Endothelial cell of umbilical vein (primary cell): Measurements from ENCODE around the gene EIF2AK3. TPM values are rescaled to one million over a fixed set of nuclear protein-coding genes. Genes with fewer than 3 reads are reported as not detected.
"Not testable (repeated sequence)": the region's sequence is repeated elsewhere in the genome, so short reads cannot be mapped to it uniquely, and the experiment has no call there.

ENCODE experiments used
- BruUV-seq: library from RNA; stranded (reverse); fragments of 400-500 nt; replicated peaks from 2 replicates; lab custom pipeline; 2021; lab: Mats Ljungman, UMichigan
- CTCF ChIA-PET: fragments of 300-600, 350-600 bp; sonication (Branson Sonifier 250); formaldehyde crosslinking; loops from one replicate; lab custom pipeline; 2021; ENCODE audit warnings: antibody characterized with exemption, inconsistent platforms; lab: Charles Lee
- POLR2A ChIA-PET: fragments of 300-600, 350-600 bp; sonication (Branson Sonifier 250); formaldehyde crosslinking; loops from one replicate; lab custom pipeline; 2021; ENCODE audit warnings: antibody characterized with exemption, inconsistent platforms; lab: Charles Lee
- DNase-seq: peaks from one replicate; pipeline ENCODE4 v3.0.0-alpha.2; 2011; ENCODE audit warnings: low read depth, low spot score
- FAIRE-seq: peaks from 2 replicates; lab custom pipeline; 2011; peaks lifted over from hg19 to GRCh38; lab: Jason Lieb, UNC
- H2AFZ ChIP-seq: 2 replicates; pipeline ENCODE4 v1.6.0; 2012; ENCODE audit warnings: low read depth, low read length, control low read depth, inconsistent platforms
- H3K27ac ChIP-seq: 2 replicates; pipeline ENCODE4 v1.5.1; 2011; ENCODE audit warnings: low read depth, mild to moderate bottlenecking, control low read depth, low read length, moderate library complexity; ENCODE audit not compliant: insufficient read depth
- H3K27me3 ChIP-seq, 2 experiments: 2 replicates each; pipeline versions ENCODE4 v1.6.0 to v1.6.1; 2011; ENCODE audit warnings: low read length in 2 of 2, mixed read lengths in 1 of 2; ENCODE audit not compliant: control insufficient read depth in 2 of 2, insufficient read depth in 2 of 2
- H3K36me3 ChIP-seq, 2 experiments: 2 replicates in 1 of 2; 3 replicates in 1 of 2; pipeline ENCODE4 v1.5.1; 2011; ENCODE audit warnings: low read length in 2 of 2, mild to moderate bottlenecking in 1 of 2, moderate library complexity in 1 of 2; ENCODE audit not compliant: control insufficient read depth in 2 of 2, insufficient read depth in 2 of 2; ENCODE audit errors: extremely low read depth in 1 of 2
- H3K4me1 ChIP-seq: 3 replicates; pipeline ENCODE4 v1.5.1; 2011; ENCODE audit warnings: mild to moderate bottlenecking, low read length; ENCODE audit not compliant: control insufficient read depth, insufficient read depth; ENCODE audit errors: extremely low read depth
- H3K4me2 ChIP-seq: 2 replicates; pipeline ENCODE4 v1.6.1; 2011; ENCODE audit warnings: low read length, control low read depth, mixed read lengths; ENCODE audit not compliant: insufficient read depth
- H3K4me3 ChIP-seq, 3 experiments: fragments of 200-600 bp in 1 of 3; sonication (generic), shearing (Covaris generic) in 1 of 3; replicated peaks in 1 of 3; 2 replicates each; pipeline ENCODE4 v1.5.1; 2011 to 2016; ENCODE audit warnings: control low read depth in 3 of 3, low read length in 3 of 3, mild to moderate bottlenecking in 2 of 3, inconsistent platforms in 1 of 3, low read depth in 1 of 3, moderate library complexity in 1 of 3; ENCODE audit not compliant: insufficient read depth in 1 of 3
- H3K79me2 ChIP-seq: 2 replicates; pipeline ENCODE4 v1.6.0; 2012; ENCODE audit warnings: low read length, inconsistent platforms; ENCODE audit not compliant: control insufficient read depth, insufficient read depth
- H3K9ac ChIP-seq: replicated peaks from 2 replicates; pipeline ENCODE3; 2011; ENCODE audit warnings: low read length, control low read depth; ENCODE audit not compliant: insufficient read depth; ENCODE audit errors: extremely low read depth
- H3K9me1 ChIP-seq: replicated peaks from 3 replicates; pipeline ENCODE4 v1.6.0; 2011; ENCODE audit warnings: mild to moderate bottlenecking, low read length; ENCODE audit not compliant: control insufficient read depth, insufficient read depth; ENCODE audit errors: extremely low read depth
- H3K9me3 ChIP-seq: replicated peaks from 2 replicates; pipeline ENCODE4 v1.5.1; 2012; ENCODE audit warnings: low read length, inconsistent platforms; ENCODE audit not compliant: control insufficient read depth, insufficient read depth
- H4K20me1 ChIP-seq: replicated peaks from 2 replicates; pipeline ENCODE3; 2011; ENCODE audit warnings: mild to moderate bottlenecking, low read length; ENCODE audit not compliant: control insufficient read depth, insufficient read depth; ENCODE audit errors: extremely low read depth
- FOS ChIP-seq: IDR thresholded peaks from 2 replicates; pipeline ENCODE4 v1.6.1; 2011; ENCODE audit warnings: mild to moderate bottlenecking, low read length, moderate library complexity, borderline replicate concordance; ENCODE audit not compliant: insufficient read depth
- GATA2 ChIP-seq: IDR thresholded peaks from 2 replicates; pipeline ENCODE4 v1.7.0; 2011; ENCODE audit warnings: low read depth, mild to moderate bottlenecking, moderate library complexity, mixed read lengths, low read length; ENCODE audit not compliant: insufficient read length, insufficient read depth
- MAX ChIP-seq: IDR thresholded peaks from 2 replicates; pipeline ENCODE4 v1.6.1; 2011; ENCODE audit not compliant: insufficient read depth, insufficient read length
- dilution Hi-C: fragments of 300-500 bp; cut with MboI; formaldehyde crosslinking; loops from one replicate; pipeline ENCODE4 v1.15.0; 2019; ENCODE audit warnings: low sequenced_read_pairs; ENCODE audit not compliant: extremely low pct_ligation_motif_present
- intact Hi-C: fragments of 100-400 bp; cut with micrococcal nuclease; formaldehyde crosslinking; loops from one replicate; pipeline ENCODE4 v1.10.0; 2022
- polyA plus RNA-seq, 4 experiments: library from polyadenylated mRNA; depleted of rRNA in 3 of 4; stranded (reverse) in 3 of 4; unstranded in 1 of 4; fragments of >200 nt; gene quantifications; 2 replicates each; pipeline versions ENCODE4 v1.2.1 to v1.2.3, GENCODE V29; 2011 to 2012; ENCODE audit warnings: missing spikeins in 1 of 4
- total RNA-seq: library from RNA; stranded (reverse); gene quantifications from 2 replicates; pipeline ENCODE4 v1.2.3, GENCODE V29; 2021

EIF2AK3 gene
- total and polyA plus RNA-seq, 2 donors (not counting 3 experiments of a cell fraction or from before 2014, with no cell fraction given), result 5.3 to 17.3 TPM

- not testable (repeated sequence) for H3K4me2 ChIP-seq
These were observed 3.3 kb downstream of the EIF2AK3 start for GRCh38 chr2:88623831-88624465.

GRCh38 chr2:88622307-88622706, 5.0 kb downstream of the EIF2AK3 start:
- CTCF ChIA-PET, result interaction anchor here (0.8 to 1.7 kb wide), 3 partner anchors 9 to 49 kb away, joined by 3 to 4 read pairs (median 4); no protein-coding TSS in a partner anchor
- intact Hi-C loops, result no loop called here
- H3K27ac ChIP-seq, result no peak overlapping the region

More at GRCh38 chr2:88623831-88624465, 3.3 kb downstream of the EIF2AK3 start:
- H3K9me3 ChIP-seq, POLR2A ChIA-PET, dilution Hi-C loops, BruUV-seq, DNase-seq, H3K4me3 ChIP-seq, H2AFZ ChIP-seq, H3K27ac ChIP-seq, H3K9me1 ChIP-seq, H3K27me3 ChIP-seq, FAIRE-seq, H4K20me1 ChIP-seq, H3K9ac ChIP-seq, intact Hi-C loops, H3K36me3 ChIP-seq: not testable (repeated sequence)
- Histone ChIP-seq H3K4me1 (peaks cover 24% of the 10 kb centered on the region), H3K79me2 (peaks cover 44% of the 10 kb centered on the region)
- CTCF ChIA-PET, result interaction anchor here (1.7 kb wide), 1 partner anchor 48 kb away, joined by 4 read pairs; no protein-coding TSS in a partner anchor

More at GRCh38 chr2:88622307-88622706, 5.0 kb downstream of the EIF2AK3 start:
- H4K20me1 ChIP-seq, result peaks cover 6% of the 10 kb centered on the region
- no peak overlapping the region for H3K9ac ChIP-seq
- dilution Hi-C loops, result no loop called here
- H3K4me2 ChIP-seq, result no peak overlapping the region
- POLR2A ChIA-PET, result no interaction called here
- H3K4me1 ChIP-seq, result peaks cover 18% of the 10 kb centered on the region
- no peaks in the 10 kb centered on the region for H3K9me1 ChIP-seq
- H3K9me3 ChIP-seq, result no peaks in the 10 kb centered on the region
- no peak overlapping the region for H3K4me3 ChIP-seq
- no peak for DNase-seq
- no peak for TF ChIP-seq MAX
- TF ChIP-seq FOS, result no peak
- no peak for TF ChIP-seq GATA2
- no peaks in the 10 kb centered on the region for H3K36me3 ChIP-seq
- no TSS peak for BruUV-seq
- H3K27me3 ChIP-seq, result no peaks in the 10 kb centered on the region
- FAIRE-seq, result no peak
- no peak overlapping the region for H2AFZ ChIP-seq
- H3K79me2 ChIP-seq, result peaks cover 50% of the 10 kb centered on the region
